ELF-1 (cell line): ENCODE measurements around the gene NUTF2.
A peak's percentile ranks its signal among the peaks of the same experiment; 100 is the strongest.

ENCODE experiments used
- DNase-seq: peaks from one replicate; pipeline ENCODE4 v3.0.0-alpha.2; 2016; ENCODE audit warnings: low read depth, low spot score

NUTF2 gene

GRCh38 chr16:67837811-67838210 lies 8.9 kb upstream of the NUTF2 start:
- no peak for DNase-seq

DNA sequence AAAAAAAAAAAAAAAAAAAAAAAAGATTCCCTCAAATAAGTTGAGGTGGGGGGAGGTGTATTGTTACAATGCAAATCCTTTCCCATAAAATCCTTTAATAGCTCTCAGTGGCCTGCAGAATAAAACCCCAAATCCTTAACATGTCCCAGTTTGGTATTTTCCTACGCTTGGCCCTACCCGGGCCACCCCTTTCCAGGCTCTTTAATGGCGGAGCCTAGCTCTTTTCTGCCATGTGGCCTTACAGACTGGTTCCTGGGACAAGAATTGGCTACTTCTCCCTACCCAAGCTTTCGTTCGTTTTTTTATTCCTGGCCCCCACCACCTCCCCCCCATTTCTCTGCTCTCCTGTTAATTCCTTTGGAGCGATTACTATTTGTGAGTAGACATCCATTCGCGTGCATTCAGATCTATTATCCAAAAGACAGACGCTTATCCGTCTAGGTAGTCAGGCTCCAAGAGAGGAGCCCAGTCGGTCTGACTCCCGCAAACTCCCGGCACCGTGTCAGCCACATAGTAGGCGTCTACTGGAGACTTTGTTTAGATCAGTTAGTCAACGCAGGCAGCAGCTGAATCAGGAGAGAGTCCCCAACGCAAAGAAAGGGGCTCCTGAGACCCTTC lies 5.4 kb upstream of the NUTF2 start:
- DNase-seq: no peak

DNA sequence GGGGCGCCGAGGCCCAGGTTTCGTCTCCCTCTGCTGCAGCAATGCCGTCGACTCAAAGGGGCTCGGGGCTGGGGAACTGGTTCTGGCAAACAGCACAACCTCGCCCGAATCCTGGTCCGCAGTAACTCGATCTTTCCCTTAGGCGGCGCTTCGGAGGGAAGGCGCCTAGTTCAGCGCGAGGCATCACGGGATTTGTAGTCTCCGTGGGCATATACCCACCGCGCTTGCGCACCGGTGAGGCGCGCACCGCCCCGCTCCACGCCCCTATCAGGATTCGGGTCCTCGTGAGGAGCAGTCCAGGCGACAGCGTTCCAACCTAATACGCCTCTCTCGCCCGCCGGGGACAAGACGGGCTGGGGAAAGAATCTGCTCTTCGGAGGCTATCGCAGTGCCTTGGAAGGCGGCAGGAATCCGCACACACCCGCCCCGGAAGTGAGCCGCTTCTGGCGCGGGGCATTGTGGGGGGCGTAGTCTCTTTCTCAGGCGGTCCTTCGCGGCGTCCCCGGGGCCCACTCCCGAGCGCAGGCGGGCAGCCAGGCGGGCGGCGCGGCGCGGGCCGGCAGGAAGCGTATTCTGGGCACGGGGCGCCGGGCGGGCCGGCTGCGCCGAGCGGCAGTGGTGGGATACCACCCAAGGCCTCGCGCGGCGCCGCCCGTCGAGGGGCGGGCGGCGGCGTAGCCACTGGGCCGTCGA lies 4.8 kb upstream of the NUTF2 start, which contains the start of gene THAP11:
Gene THAP11, plus strand, starts transcription at position 505 of the 693 bp plus-strand sequence. CDS start 235 bp downstream, outside the sequence.
- peak; percentile 99 for DNase-seq

DNA sequence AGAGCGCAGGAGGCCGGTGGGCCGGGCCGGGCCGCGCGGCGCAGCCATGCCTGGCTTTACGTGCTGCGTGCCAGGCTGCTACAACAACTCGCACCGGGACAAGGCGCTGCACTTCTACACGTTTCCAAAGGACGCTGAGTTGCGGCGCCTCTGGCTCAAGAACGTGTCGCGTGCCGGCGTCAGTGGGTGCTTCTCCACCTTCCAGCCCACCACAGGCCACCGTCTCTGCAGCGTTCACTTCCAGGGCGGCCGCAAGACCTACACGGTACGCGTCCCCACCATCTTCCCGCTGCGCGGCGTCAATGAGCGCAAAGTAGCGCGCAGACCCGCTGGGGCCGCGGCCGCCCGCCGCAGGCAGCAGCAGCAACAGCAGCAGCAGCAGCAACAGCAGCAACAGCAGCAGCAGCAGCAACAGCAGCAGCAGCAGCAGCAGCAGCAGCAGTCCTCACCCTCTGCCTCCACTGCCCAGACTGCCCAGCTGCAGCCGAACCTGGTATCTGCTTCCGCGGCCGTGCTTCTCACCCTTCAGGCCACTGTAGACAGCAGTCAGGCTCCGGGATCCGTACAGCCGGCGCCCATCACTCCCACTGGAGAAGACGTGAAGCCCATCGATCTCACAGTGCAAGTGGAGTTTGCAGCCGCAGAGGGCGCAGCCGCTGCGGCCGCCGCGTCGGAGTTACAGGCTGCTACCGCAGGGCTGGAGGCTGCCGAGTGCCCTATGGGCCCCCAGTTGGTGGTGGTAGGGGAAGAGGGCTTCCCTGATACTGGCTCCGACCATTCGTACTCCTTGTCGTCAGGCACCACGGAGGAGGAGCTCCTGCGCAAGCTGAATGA lies 4.0 kb upstream of the NUTF2 start:
- peak; percentile 79 for DNase-seq

- DNase-seq: no peak
Measured at GRCh38 chr16:67843343-67843765, 3.4 kb upstream of the NUTF2 start.

GRCh38 chr16:67844497-67844896 lies 2.2 kb upstream of the NUTF2 start:
- DNase-seq: peak; percentile 54

DNA sequence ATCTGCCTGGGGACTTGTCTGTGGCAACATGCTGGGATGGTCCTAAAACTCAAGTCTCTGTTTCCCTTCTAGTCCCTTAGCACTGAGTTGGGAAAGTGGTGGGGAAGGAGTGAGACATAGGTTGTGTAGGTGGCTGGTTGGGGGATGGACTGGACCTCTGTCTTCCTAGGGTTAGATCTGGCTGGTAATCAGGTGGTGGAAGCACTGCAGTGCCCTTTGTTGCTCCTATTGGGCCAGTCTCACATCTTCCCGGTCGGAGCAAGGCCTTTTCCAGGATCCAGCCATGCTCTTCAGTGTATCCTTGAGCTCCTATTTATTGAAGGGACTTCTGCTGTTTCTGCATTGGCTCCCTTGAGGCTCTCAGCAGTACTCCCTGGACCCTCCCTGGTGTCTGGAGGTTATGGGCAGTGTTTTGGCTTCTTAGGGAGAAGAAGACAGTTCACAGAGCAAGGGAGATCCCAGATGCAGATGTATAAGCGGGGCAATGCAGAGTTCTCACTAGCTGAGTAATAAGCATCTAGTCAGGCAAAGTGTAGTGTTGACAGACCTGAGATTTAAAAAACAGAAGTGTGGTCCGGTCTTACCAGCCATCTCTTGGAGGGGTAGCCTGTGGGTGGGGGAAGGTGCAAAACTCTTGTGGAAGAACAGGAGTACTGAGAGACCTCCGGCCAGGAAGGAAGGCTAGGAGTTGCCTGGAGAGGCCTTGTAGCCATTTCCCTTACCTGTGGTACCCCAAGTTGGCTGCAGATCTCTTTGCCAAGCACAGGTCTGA lies 1.3 kb upstream of the NUTF2 start:
- no peak for DNase-seq

GRCh38 chr16:67846063-67846319 lies 742 bp upstream of the NUTF2 start:
- no peak for DNase-seq

DNA sequence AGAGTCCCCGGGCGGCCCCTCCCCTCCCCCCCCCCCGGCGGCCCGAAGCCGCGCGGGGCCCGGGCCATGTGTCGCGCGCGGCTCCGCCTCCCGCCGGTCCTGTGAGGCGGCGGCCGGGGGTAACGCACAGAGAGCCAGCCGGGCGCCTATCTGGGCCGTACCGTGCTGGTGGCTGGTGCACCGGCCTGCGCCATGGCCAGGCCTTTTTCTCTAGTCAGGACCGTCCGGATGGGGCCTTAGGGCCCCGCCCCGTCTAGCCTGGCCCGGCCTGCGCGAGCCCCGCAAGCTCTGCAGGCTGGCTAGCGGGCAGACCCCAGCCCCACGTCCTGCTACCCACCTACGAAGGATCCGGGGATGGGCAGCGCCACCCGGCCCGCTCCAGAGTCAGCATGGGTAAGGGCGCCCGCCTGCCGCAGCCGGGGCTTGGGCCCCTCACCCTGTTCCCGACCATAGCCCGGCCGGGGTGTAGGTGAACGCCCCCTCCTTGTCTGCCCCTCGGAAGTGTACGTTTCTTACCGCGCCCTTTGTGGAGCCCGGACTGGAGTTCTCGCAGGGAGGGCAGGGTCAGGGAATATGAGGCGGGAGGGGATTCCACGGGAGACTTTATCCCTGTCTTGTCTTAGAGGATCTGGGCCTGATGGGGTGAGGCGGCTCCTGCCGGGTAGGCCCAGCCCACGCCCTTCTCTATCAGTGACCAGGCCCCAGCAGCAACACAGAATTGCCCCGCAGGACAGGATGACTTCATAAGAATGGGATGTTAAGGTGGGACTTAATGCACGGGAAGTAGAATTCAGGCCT lies 530 bp downstream of the NUTF2 start, which contains the start of gene CENPT:
Gene CENPT, minus strand, starts transcription at position 630 of the 798 bp plus-strand sequence. CDS start 13,834 bp downstream, outside the sequence.
- peak; percentile 89 for DNase-seq

- no peak for DNase-seq
Measured at GRCh38 chr16:67848118-67848517, 1.4 kb downstream of the NUTF2 start.

DNA sequence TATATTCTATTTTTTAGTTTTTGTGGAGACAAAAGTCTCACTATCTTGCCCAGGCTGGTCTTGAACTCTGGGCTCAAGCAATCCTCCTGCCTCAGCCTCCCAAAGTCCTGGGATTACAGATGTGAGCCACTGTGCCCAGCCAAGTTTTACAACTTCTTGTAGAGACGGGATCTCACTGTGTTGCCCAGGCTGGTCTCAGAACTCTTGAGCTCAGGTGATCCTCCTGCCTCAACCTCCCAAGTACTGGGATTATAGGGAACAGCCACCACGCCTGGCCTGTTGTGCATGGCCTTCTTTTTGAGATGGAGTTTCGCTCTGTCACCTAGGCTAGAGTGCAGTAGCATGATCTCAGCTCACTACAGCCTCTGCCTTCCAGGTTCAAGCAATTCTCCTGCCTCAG lies 6.9 kb downstream of the NUTF2 start:
- no peak for DNase-seq

DNA sequence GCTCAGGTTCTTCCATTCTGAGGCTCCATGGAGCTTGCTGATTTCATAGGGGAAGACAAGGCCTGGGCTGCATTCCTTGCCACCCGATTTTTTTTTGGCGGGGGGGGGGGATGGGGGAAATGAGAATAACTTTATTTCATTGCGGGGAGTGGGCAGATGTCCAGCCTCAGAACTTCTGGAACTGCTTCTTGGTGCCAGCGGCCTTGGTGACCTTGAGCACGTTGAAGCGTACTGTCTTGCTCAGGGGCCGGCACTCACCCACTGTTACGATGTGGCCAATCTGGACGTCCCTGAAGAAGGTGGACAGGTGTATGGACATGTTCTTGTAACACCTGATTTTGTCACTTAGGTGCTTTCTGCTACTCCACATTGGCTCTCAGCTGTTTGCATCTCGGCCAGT lies 9.1 kb downstream of the NUTF2 start:
- no peak for DNase-seq

GRCh38 chr16:67856927-67857546 lies 10.3 kb downstream of the NUTF2 start:
- DNase-seq: no peak

GRCh38 chr16:67857547-67858233 lies 11.0 kb downstream of the NUTF2 start:
- peak; percentile 71 for DNase-seq

DNA sequence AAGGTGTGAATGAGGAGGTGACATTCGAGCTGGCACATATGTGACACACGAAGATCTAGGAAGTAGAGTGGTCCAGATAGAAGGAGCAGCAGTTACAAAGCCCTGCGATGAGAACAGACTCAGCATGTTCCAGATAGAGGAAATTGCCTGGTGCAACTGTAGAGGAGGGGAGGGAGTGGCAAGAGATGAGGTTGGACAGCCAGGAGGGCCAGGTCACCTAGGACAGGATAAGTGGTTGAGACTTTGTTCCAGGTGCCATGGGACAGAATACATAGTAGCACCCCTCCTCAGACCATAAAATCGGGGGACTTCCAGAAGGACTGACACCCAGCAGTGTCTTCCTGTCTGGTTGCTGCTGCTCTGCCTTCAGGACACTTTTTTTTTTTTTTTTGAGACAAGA lies 11.8 kb downstream of the NUTF2 start:
- no peak for DNase-seq

GRCh38 chr16:67860589-67861398 lies 14.1 kb downstream of the NUTF2 start:
- peak; percentile 59 for DNase-seq

DNA sequence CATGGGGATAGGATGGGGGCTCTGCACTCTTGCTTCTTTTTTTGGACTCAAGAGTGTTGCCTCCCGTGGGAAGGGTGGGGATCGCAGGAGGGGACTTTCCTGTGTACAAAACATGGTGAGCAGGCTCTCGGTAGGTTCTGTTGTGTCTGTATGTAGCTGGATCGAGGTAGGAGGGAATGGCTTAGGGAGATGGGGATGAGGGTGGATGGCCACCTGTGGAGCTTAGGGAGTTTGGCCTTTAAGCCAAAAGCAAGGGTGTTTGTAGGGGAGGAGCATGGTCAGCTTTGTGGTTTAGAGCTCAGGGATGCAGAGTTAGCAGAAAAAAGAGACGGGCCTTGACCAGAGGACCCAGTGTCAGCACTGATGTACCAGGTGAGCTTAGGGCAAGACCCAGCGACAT lies 15.1 kb downstream of the NUTF2 start:
- DNase-seq: no peak

DNA sequence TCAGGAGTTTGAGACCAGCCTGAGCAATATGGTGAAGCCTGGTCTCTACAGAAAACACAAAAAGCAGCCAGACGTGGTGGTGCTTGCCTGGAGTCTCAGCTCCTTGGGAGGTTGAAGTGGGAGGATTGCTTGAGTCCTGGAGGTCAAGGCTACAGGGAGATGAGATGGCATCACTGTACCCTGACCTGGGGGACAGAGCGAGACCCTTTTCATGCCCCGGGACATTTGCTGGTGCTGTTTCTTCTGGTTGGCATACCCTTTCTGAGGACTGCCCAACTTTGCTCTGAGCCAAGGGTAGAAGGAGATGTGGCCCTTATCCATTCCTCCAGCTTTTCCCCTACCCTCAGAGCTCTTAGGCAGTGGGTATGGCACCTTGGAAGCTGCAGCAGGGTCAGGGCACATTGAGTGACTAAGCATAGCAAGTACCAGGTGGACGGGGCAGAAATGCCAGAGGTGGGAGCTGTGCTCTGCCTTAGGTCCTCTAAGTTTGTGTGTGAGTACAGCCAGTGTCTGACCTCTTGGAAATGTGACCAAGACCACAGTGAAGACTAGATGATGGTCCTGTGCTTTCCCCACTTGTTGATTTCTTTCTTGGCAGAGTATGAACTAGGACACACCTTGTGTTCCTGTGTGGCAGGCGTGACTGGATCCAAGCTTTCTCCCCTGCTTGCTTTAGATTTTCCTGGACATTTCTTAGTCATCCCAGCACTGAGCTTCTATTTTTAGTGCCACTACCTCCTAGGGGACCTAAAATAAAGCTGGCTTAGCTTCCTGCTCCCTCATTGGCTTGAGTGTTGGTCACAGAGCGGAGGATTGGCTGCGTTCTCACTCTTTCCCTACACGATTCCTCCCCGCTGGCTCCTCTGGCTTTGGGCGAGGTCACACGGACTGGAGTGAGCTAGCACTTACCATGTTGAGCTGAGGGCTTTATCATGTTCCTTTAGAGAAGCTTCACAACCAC lies 16.2 kb downstream of the NUTF2 start:
- DNase-seq: no peak
